Measurements from ENCODE around the gene RPS25.

DNA sequence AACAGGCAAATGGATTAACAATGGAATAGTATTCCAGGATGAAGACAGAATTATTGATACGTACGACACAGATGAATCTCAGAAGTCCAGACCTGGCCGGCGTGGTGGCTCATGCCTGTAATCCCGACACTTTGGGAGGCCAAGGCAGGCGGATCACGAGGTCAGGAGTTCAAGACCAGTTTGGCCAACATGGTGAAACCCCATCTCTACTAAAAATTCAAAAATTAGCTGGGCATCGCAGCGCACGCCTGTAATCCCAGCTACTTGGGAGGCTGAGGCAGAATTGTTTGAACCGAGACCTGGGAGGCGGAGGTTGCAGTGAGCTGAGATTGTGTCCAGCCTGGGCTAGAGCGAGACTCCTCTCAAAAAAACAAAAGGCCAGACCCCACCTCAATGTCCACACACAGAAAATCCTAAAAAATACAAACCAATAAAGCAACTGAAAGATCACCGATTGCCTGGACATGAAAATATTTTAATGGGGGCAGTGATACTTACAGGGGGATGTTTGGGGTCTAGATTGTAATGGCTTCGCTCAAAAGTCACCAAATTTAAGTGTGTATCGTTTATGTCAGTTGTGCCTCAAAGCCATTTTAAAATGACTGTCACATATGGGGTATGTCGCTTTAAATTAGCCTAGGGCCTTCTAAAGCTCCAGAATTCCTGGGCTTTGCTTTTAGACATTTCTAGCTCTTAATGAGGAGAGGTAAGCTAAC lies 3.8 kb downstream of the RPS25 start:
- no peak for TF ChIP-seq EZH2 (IDR thresholded peaks at IDR 0.05)
- TF ChIP-seq, protein P1, sequence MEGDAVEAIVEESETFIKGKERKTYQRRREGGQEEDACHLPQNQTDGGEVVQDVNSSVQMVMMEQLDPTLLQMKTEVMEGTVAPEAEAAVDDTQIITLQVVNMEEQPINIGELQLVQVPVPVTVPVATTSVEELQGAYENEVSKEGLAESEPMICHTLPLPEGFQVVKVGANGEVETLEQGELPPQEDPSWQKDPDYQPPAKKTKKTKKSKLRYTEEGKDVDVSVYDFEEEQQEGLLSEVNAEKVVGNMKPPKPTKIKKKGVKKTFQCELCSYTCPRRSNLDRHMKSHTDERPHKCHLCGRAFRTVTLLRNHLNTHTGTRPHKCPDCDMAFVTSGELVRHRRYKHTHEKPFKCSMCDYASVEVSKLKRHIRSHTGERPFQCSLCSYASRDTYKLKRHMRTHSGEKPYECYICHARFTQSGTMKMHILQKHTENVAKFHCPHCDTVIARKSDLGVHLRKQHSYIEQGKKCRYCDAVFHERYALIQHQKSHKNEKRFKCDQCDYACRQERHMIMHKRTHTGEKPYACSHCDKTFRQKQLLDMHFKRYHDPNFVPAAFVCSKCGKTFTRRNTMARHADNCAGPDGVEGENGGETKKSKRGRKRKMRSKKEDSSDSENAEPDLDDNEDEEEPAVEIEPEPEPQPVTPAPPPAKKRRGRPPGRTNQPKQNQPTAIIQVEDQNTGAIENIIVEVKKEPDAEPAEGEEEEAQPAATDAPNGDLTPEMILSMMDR (IDR thresholded peaks at IDR 0.05): no peak
- TF ChIP-seq EZH2phosphoT487 (IDR thresholded peaks at IDR 0.05): no peak

All from neural progenitor cell (in vitro differentiated cells).